Measurements from ENCODE around the gene GRM3.

GRCh38 chr7:86745013-86745745 is 101.5 kb downstream of the GRM3 start:
- TF ChIP-seq CTCF (IDR thresholded peaks at IDR 0.05; ENCODE audit: control extremely low read depth in 1 of 3, insufficient read depth in 1 of 3, low read depth in 1 of 3, low read length in 3 of 3) (no peak), RFX5 (IDR thresholded peaks at IDR 0.05; ENCODE audit: borderline replicate concordance, low read depth, low read length) (no peak), MAX (IDR thresholded peaks at IDR 0.05) (no peak), POLR2A (IDR thresholded peaks at IDR 0.05; ENCODE audit: control extremely low read depth in 1 of 2, low read depth in 2 of 2, low read length in 2 of 2) (no peak), CHD2 (IDR thresholded peaks at IDR 0.05; ENCODE audit: low read length) (no peak), EZH2 (IDR thresholded peaks at IDR 0.05; ENCODE audit: low read depth, low read length, severe bottlenecking) (no peak)

Measured in H1 (cell line).